DOHH2 (cell line): ENCODE data around the gene CIAO3.
"Not testable (repeated sequence)": the region's sequence is repeated elsewhere in the genome, so short reads cannot be mapped to it uniquely, and the experiment has no call there.

ENCODE experiments used
- H3F3A ChIP-seq: fragments of 200-600 bp; sonication (generic), shearing (Covaris generic); 2 replicates; pipeline ENCODE4 v1.6.0; 2016; ENCODE audit warnings: antibody characterized with exemption, mild to moderate bottlenecking; ENCODE audit not compliant: control insufficient read depth, insufficient read depth
- H3K27ac ChIP-seq: fragments of 200-600 bp; sonication (generic); 2 replicates; pipeline ENCODE4 v1.5.1; 2014; ENCODE audit warnings: low read depth, mild to moderate bottlenecking, low read length, moderate library complexity
- H3K27me3 ChIP-seq: fragments of 200-600 bp; sonication (generic); 2 replicates; pipeline ENCODE4 v1.6.1; 2014; ENCODE audit warnings: mild to moderate bottlenecking, low read length, mixed read lengths; ENCODE audit not compliant: control insufficient read depth
- H3K36me3 ChIP-seq: fragments of 200-600 bp; sonication (generic); 2 replicates; pipeline ENCODE4 v1.6.1; 2014; ENCODE audit warnings: mild to moderate bottlenecking, low read length, moderate library complexity, mixed read lengths; ENCODE audit not compliant: control insufficient read depth
- H3K4me1 ChIP-seq: fragments of 200-600 bp; sonication (generic); 2 replicates; pipeline ENCODE4 v1.6.1; 2014; ENCODE audit warnings: mild to moderate bottlenecking, low read length, mixed read lengths; ENCODE audit not compliant: control insufficient read depth
- H3K4me2 ChIP-seq: fragments of 200-600 bp; sonication (generic); 2 replicates; pipeline ENCODE4 v1.6.0; 2014; ENCODE audit warnings: mild to moderate bottlenecking, low read length, moderate library complexity
- H3K4me3 ChIP-seq: fragments of 200-600 bp; sonication (generic); 2 replicates; pipeline ENCODE4 v1.5.1; 2014; ENCODE audit warnings: mild to moderate bottlenecking, low read length, mixed read lengths
- H3K79me2 ChIP-seq: fragments of 200-600 bp; sonication (generic); 2 replicates; pipeline ENCODE4 v1.6.1; 2014; ENCODE audit warnings: mild to moderate bottlenecking, low read length, mixed read lengths; ENCODE audit not compliant: control insufficient read depth
- H3K9me2 ChIP-seq: fragments of 200-600 bp; sonication (generic); replicated peaks from 2 replicates; pipeline ENCODE4 v1.6.1; 2014; ENCODE audit warnings: mild to moderate bottlenecking, low read length, mixed read lengths; ENCODE audit not compliant: control insufficient read depth
- H3K9me3 ChIP-seq: fragments of 200-600 bp; sonication (generic); 2 replicates; pipeline ENCODE4 v1.6.1; 2014; ENCODE audit warnings: antibody characterized with exemption, low read length, mixed read lengths; ENCODE audit not compliant: control insufficient read depth, insufficient read depth
- H4K20me1 ChIP-seq: fragments of 200-600 bp; sonication (generic); 2 replicates; pipeline ENCODE4 v1.6.0; 2014; ENCODE audit warnings: low read depth, mild to moderate bottlenecking, antibody characterized with exemption, low read length, moderate library complexity; ENCODE audit not compliant: control insufficient read depth, insufficient read depth
- EZH2phosphoT487 ChIP-seq: fragments of 200-600 bp; sonication (generic); IDR thresholded peaks from 2 replicates; pipeline ENCODE4 v1.6.1; 2017; ENCODE audit warnings: borderline replicate concordance, mild to moderate bottlenecking, antibody characterized with exemption, low read length, moderate library complexity, mixed read lengths
- TF ChIP-seq, protein P1 (sequence below): fragments of 200-600 bp; sonication (generic); IDR thresholded peaks from one replicate; pipeline ENCODE4 v1.5.1; 2014; ENCODE audit warnings: antibody characterized with exemption, mild to moderate bottlenecking, low read depth, low read length; ENCODE audit not compliant: poor library complexity, severe bottlenecking

The CIAO3 gene

DNA sequence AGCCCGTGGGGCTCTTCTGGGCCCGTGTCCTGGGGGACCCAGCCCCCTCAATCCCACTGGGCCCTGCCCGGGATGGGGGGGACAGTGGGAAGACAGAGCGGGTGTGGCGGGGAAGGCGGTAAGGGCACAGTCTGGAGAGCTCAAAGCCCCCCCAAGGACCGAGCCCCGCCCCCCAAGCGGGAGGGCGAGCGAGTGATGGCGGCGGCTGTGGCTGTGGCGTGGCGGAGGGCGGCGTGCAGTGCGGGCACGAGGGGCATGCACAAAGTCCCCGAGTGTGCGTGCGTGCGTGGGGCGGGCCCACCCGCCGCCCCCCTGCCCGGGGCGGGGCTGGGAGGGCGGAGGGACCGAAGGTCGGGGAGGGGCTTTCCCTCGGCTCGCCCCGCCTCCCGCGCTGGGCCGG is 47.0 kb downstream of the CIAO3 start:
- no peaks in the 10 kb centered on the region for H4K20me1 ChIP-seq
- peak overlapping the region; percentile 80 for H3K4me3 ChIP-seq
- H3K4me2 ChIP-seq, result peak overlapping the region; percentile 97
- H3F3A ChIP-seq, result peaks cover 7% of the 10 kb centered on the region
- H3K9me3 ChIP-seq, result no peaks in the 10 kb centered on the region
- H3K79me2 ChIP-seq, result peaks cover 14% of the 10 kb centered on the region
- H3K36me3 ChIP-seq, result no peaks in the 10 kb centered on the region
- peaks cover 33% of the 10 kb centered on the region for H3K4me1 ChIP-seq
- no peaks in the 10 kb centered on the region for H3K9me2 ChIP-seq
- peaks cover 19% of the 10 kb centered on the region for H3K27me3 ChIP-seq
- no peak for TF ChIP-seq EZH2phosphoT487
- TF ChIP-seq, protein P1, sequence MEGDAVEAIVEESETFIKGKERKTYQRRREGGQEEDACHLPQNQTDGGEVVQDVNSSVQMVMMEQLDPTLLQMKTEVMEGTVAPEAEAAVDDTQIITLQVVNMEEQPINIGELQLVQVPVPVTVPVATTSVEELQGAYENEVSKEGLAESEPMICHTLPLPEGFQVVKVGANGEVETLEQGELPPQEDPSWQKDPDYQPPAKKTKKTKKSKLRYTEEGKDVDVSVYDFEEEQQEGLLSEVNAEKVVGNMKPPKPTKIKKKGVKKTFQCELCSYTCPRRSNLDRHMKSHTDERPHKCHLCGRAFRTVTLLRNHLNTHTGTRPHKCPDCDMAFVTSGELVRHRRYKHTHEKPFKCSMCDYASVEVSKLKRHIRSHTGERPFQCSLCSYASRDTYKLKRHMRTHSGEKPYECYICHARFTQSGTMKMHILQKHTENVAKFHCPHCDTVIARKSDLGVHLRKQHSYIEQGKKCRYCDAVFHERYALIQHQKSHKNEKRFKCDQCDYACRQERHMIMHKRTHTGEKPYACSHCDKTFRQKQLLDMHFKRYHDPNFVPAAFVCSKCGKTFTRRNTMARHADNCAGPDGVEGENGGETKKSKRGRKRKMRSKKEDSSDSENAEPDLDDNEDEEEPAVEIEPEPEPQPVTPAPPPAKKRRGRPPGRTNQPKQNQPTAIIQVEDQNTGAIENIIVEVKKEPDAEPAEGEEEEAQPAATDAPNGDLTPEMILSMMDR, result no peak
- H3K27ac ChIP-seq, result no peak overlapping the region

- Histone ChIP-seq H3K4me2 (no peak overlapping the region), H3K9me2 (no peaks in the 10 kb centered on the region), H3K27ac (no peak overlapping the region), H3K9me3 (no peaks in the 10 kb centered on the region), H4K20me1 (no peaks in the 10 kb centered on the region), H3K79me2 (peaks cover 18% of the 10 kb centered on the region), H3K4me3 (no peak overlapping the region), H3K27me3 (peaks cover 19% of the 10 kb centered on the region), H3K4me1 (peaks cover 37% of the 10 kb centered on the region), H3K36me3 (no peaks in the 10 kb centered on the region), H3F3A (peaks cover 7% of the 10 kb centered on the region)
- TF ChIP-seq EZH2phosphoT487, result no peak
Observed at GRCh38 chr16:693364-693763, 47.4 kb downstream of the CIAO3 start.

GRCh38 chr16:692356-693108 is 48.3 kb downstream of the CIAO3 start:
- H3K4me2 ChIP-seq, result no peak overlapping the region
- H4K20me1 ChIP-seq, result no peaks in the 10 kb centered on the region
- peaks cover 7% of the 10 kb centered on the region for H3F3A ChIP-seq
- peaks cover 19% of the 10 kb centered on the region for H3K27me3 ChIP-seq
- no peaks in the 10 kb centered on the region for H3K9me2 ChIP-seq
- no peak overlapping the region for H3K27ac ChIP-seq
- H3K79me2 ChIP-seq, result peaks cover 22% of the 10 kb centered on the region
- peaks cover 4% of the 10 kb centered on the region; the same call in 1 of the 2 replicates for H3K36me3 ChIP-seq
- TF ChIP-seq, protein P1, result no peak
- TF ChIP-seq EZH2phosphoT487, result no peak
- no peak overlapping the region for H3K4me3 ChIP-seq
- H3K4me1 ChIP-seq, result peaks cover 37% of the 10 kb centered on the region
- no peaks in the 10 kb centered on the region for H3K9me3 ChIP-seq

DNA sequence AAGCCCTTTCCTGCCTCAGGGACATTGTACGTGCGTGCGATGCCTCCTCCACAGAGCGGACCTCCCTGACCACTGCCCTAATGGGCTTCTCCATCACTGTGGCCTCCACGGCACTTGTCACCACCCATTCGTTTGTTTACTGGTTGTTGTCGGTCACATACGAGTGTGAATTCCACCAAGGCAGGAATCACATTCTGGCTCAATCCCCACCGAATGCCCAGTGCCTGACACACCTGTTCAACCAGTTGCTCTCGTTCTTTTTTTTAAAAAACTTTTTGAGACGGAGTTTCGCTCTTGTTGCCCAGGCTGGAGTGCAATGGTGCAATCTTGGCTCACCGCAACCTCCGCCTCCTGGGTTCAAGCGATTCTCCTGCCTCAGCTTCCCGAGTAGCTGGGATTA is 49.6 kb downstream of the CIAO3 start:
- not testable (repeated sequence) for H3F3A ChIP-seq, H3K4me3 ChIP-seq, H4K20me1 ChIP-seq, H3K4me2 ChIP-seq, H3K27ac ChIP-seq, H3K9me3 ChIP-seq, H3K9me2 ChIP-seq
- Histone ChIP-seq H3K27me3 (peaks cover 19% of the 10 kb centered on the region), H3K36me3 (peaks cover 13% of the 10 kb centered on the region), H3K79me2 (peaks cover 22% of the 10 kb centered on the region), H3K4me1 (peaks cover 37% of the 10 kb centered on the region)
